Activated CD8-positive, alpha-beta T cell treated with anti-CD3 and anti-CD28 coated beads for 36 hours (primary cell): ENCODE measurements around the gene BCL2. TPM values are rescaled to one million over a fixed set of nuclear protein-coding genes. Genes with fewer than 3 reads are reported as not detected.

ENCODE experiments used
- ATAC-seq: fragments of 200-7000 bp; cut with Tn5 transposase; one replicate; pipeline ENCODE4 v1.10.0; 2021; ENCODE audit warnings: mild to moderate bottlenecking, moderate library complexity
- CTCF ChIA-PET: fragments of 350-600 bp; sonication (Branson Sonifier 250); formaldehyde crosslinking; loops from one replicate; lab custom pipeline; 2021; ENCODE audit warnings: antibody characterized with exemption; lab: Charles Lee
- POLR2A ChIA-PET: fragments of 350-600 bp; sonication (Branson Sonifier 250); formaldehyde crosslinking; loops from one replicate; lab custom pipeline; 2021; ENCODE audit warnings: antibody characterized with exemption; lab: Charles Lee
- DNase-seq: peaks from one replicate; pipeline ENCODE4 v3.0.0-alpha.2; 2020
- H3K27ac Mint-ChIP-seq: one replicate; pipeline ENCODE4 v1.8.0; 2021; ENCODE audit warnings: mild to moderate bottlenecking, mixed read lengths
- H3K27me3 Mint-ChIP-seq: one replicate; pipeline ENCODE4 v1.8.0; 2021; ENCODE audit warnings: mixed read lengths
- H3K36me3 Mint-ChIP-seq: one replicate; pipeline ENCODE4 v1.8.0; 2021; ENCODE audit warnings: low read depth, mixed read lengths
- H3K4me1 Mint-ChIP-seq: one replicate; pipeline ENCODE4 v1.8.0; 2021; ENCODE audit warnings: low read depth, mixed read lengths
- H3K4me3 Mint-ChIP-seq: one replicate; pipeline ENCODE4 v1.8.0; 2021; ENCODE audit warnings: mild to moderate bottlenecking, moderate library complexity, mixed read lengths
- H3K9me3 Mint-ChIP-seq: one replicate; pipeline ENCODE4 v1.8.0; 2021; ENCODE audit warnings: mixed read lengths
- intact Hi-C: fragments of 100-400 bp; cut with micrococcal nuclease; formaldehyde crosslinking; loops from one replicate; pipeline ENCODE4 v1.10.0; 2022
- total RNA-seq, 2 experiments: library from RNA; stranded (reverse); gene quantifications; one replicate each; pipeline ENCODE4 v1.2.3, GENCODE V29; 2021
- TF ChIP-seq, protein P1 (sequence below): fragments of 200-600 bp; IDR thresholded peaks from one replicate; pipeline ENCODE4 v1.8.0; 2022; ENCODE audit warnings: antibody characterized with exemption, mild to moderate bottlenecking

Gene BCL2
- total RNA-seq, 2 experiments from 2014 or later: 104 to 107 TPM

DNA sequence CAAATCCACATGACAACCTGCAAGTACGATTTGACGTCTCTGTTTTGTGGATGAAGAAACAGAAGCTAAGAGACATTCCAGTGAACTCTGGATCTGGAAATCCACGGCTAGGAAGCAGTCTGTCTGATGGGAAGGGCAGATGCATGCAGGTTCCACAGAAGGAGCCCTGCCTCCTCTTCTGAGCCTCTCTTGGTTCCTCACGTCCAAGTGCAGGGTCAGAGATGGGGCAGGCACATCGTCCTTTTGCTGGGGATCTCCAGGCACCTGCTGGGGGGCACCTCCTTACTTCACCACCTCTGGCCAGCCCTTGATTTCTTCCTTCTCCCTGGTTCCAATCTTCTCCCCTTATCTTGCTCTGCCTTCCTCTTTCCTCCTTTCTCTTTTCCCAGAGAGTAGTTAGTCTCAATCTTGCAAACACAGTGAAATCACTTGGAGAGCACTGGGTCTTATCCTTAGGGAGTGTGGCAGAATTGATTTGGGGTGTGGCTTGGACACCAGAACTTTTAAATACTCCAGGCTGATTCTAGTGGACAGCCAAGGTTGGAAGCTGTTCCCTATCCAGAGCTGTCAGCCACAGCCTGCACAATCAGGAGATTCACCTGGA lies 137.8 kb downstream of the BCL2 start:
- Mint-ChIP-seq H3K4me1 (peaks cover 76% of the 10 kb centered on the region), H3K27ac (peak overlapping the region; percentile 66), H3K27me3 (no peaks in the 10 kb centered on the region), H3K4me3 (no peak overlapping the region), H3K36me3 (peaks cover 43% of the 10 kb centered on the region), H3K9me3 (no peaks in the 10 kb centered on the region)
- DNase-seq (no peak), ATAC-seq (no peak)
- TF ChIP-seq, protein P1, sequence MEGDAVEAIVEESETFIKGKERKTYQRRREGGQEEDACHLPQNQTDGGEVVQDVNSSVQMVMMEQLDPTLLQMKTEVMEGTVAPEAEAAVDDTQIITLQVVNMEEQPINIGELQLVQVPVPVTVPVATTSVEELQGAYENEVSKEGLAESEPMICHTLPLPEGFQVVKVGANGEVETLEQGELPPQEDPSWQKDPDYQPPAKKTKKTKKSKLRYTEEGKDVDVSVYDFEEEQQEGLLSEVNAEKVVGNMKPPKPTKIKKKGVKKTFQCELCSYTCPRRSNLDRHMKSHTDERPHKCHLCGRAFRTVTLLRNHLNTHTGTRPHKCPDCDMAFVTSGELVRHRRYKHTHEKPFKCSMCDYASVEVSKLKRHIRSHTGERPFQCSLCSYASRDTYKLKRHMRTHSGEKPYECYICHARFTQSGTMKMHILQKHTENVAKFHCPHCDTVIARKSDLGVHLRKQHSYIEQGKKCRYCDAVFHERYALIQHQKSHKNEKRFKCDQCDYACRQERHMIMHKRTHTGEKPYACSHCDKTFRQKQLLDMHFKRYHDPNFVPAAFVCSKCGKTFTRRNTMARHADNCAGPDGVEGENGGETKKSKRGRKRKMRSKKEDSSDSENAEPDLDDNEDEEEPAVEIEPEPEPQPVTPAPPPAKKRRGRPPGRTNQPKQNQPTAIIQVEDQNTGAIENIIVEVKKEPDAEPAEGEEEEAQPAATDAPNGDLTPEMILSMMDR: no peak
- ChIA-PET POLR2A (interaction anchor here (0.5 to 2.6 kb wide), 9 partner anchors 15 to 138 kb away, joined by 3 to 11 read pairs (median 3); partner anchors contain the start of gene BCL2), CTCF (interaction anchor here (0.9 to 2.2 kb wide), 3 partner anchors 10 to 30 kb away, joined by 3 to 6 read pairs (median 4); no protein-coding TSS in a partner anchor)
- intact Hi-C loops: no loop called here

DNA sequence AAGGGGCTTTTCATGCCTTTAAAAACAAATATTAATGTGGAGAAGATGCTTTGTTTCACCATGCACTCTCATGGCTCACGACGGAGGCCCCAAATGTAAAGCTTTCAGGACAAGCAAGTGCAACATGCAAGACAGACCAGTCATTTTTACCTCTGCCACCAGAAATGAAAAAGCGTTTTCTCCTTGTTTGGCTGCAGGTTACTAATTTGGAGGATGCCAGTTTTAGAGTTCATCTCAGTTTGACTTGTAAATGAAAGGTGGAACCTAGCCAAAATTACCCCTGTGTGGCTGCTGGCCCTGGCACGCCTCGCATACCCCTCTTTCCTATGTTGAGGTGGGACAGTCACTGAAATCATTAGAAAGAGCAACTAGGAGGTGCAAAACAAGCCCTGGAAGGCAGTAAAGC lies 138.6 kb downstream of the BCL2 start:
- DNase-seq (no peak), ATAC-seq (peak; percentile 26)
- H3K9me3 Mint-ChIP-seq: no peaks in the 10 kb centered on the region
- peaks cover 71% of the 10 kb centered on the region for H3K4me1 Mint-ChIP-seq
- TF ChIP-seq, protein P1: no peak
- CTCF ChIA-PET: interaction anchor here (0.9 to 2.2 kb wide), 2 partner anchors 9 to 19 kb away, joined by 4 to 6 read pairs; no protein-coding TSS in a partner anchor
- peak overlapping the region; percentile 13 for H3K27ac Mint-ChIP-seq
- POLR2A ChIA-PET: interaction anchor here (0.7 to 2.6 kb wide), 10 partner anchors 16 to 139 kb away, joined by 3 to 11 read pairs (median 3); partner anchors contain the start of gene BCL2
- peaks cover 46% of the 10 kb centered on the region for H3K36me3 Mint-ChIP-seq
- no peak overlapping the region for H3K4me3 Mint-ChIP-seq
- intact Hi-C loops: no loop called here
- H3K27me3 Mint-ChIP-seq: no peaks in the 10 kb centered on the region

DNA sequence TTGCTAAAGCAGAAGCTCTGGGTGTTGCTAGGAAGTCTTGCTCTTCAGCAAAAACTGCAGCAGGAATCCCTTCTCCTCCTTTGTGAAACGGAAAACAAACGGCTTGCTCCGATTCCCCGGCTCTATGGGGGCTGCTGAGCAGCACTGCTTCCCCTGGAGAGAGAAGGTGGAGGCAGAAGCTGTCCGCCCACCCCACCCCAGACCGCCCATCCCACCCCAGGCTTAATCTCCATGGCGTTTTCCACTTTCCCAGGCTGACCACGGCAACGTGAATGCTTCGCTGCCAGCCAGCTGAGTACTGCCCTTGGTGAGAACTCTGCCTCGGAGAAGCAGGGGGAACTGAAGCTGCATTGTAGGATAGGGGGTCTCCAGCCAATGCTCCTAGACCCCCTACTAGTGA lies 139.2 kb downstream of the BCL2 start:
- ChIA-PET POLR2A (interaction anchor here (0.9 to 2.6 kb wide), 7 partner anchors 11 to 139 kb away, joined by 3 to 11 read pairs (median 3); partner anchors contain the start of gene BCL2), CTCF (interaction anchor here (2.2 kb wide), 1 partner anchor 9 kb away, joined by 6 read pairs; no protein-coding TSS in a partner anchor)
- Mint-ChIP-seq H3K9me3 (no peaks in the 10 kb centered on the region), H3K4me1 (peaks cover 75% of the 10 kb centered on the region), H3K27me3 (no peaks in the 10 kb centered on the region), H3K36me3 (peaks cover 52% of the 10 kb centered on the region), H3K4me3 (no peak overlapping the region), H3K27ac (peak overlapping the region; percentile 60)
- TF ChIP-seq, protein P1: no peak
- DNase-seq: no peak
- intact Hi-C loops: no loop called here
- no peak for ATAC-seq

DNA sequence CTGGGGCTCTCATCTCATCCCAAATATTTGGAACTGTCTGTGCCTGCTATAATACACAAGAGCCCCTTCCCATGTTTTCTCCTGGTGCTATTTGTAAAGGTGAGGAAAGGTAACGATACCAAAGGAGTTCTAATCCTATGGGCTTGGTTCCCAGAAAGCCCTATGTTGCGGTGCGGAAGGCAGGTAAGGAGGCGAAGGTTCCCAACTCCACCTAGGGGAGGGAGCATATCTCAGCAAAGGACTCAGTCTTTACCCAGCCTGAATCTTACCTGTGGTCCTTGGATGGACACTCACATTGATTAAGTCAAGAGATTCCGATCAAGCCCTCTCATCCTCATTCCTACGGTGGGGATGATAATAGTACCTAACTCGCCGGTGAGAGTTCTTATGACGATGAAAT lies 140.1 kb downstream of the BCL2 start:
- no peak overlapping the region for H3K27ac Mint-ChIP-seq
- ATAC-seq (no peak), DNase-seq (no peak)
- peaks cover 51% of the 10 kb centered on the region for H3K36me3 Mint-ChIP-seq
- H3K4me3 Mint-ChIP-seq: no peak overlapping the region
- TF ChIP-seq, protein P1: no peak
- no peaks in the 10 kb centered on the region for H3K27me3 Mint-ChIP-seq
- H3K9me3 Mint-ChIP-seq: no peaks in the 10 kb centered on the region
- ChIA-PET CTCF (no interaction called here), POLR2A (interaction anchor here (0.6 to 1.5 kb wide), 3 partner anchors 10 to 114 kb away, joined by 3 read pairs; no protein-coding TSS in a partner anchor)
- H3K4me1 Mint-ChIP-seq: peaks cover 72% of the 10 kb centered on the region
- intact Hi-C loops: no loop called here

DNA sequence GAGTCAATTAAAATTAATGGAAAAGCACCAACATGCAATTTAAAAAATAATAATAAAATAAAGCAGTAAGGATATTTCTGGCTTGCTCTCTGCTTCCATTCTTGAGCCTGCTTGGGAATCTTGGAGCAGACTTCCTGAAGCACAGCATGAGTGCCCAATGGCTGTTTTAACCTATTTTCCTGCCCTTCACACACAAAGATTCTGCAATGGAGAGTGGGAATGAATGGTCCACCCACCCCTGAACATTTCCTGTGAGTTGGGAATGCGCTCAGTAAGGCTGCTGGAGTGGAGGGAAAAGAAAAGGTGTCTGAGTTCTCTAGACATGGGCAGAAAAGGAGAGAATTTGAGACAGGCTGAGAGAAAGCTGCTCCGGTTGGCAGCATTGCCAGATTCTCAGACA lies 140.6 kb downstream of the BCL2 start:
- Mint-ChIP-seq H3K27ac (peak overlapping the region; percentile 43), H3K9me3 (no peaks in the 10 kb centered on the region), H3K36me3 (peaks cover 50% of the 10 kb centered on the region), H3K4me3 (no peak overlapping the region), H3K4me1 (peaks cover 71% of the 10 kb centered on the region), H3K27me3 (no peaks in the 10 kb centered on the region)
- no peak for ATAC-seq
- intact Hi-C loops: no loop called here
- POLR2A ChIA-PET: interaction anchor here (0.6 to 1.5 kb wide), 2 partner anchors 13 to 114 kb away, joined by 3 read pairs; no protein-coding TSS in a partner anchor
- CTCF ChIA-PET: no interaction called here
- TF ChIP-seq, protein P1: no peak
- no peak for DNase-seq
